Skeletal muscle cell (primary cell): ENCODE data around the gene GOLGA3.
"Not testable (repeated sequence)": the region's sequence is repeated elsewhere in the genome, so short reads cannot be mapped to it uniquely, and the experiment has no call there.

Experiments
- DNase-seq: peaks from one replicate; pipeline ENCODE4 v3.0.0-alpha.2; 2010; ENCODE audit warnings: low read depth
- H3K4me3 ChIP-seq: 2 replicates; pipeline ENCODE4 v1.5.1; 2011; ENCODE audit warnings: low read depth, mild to moderate bottlenecking, control low read depth, low read length, moderate library complexity

Gene GOLGA3

DNA sequence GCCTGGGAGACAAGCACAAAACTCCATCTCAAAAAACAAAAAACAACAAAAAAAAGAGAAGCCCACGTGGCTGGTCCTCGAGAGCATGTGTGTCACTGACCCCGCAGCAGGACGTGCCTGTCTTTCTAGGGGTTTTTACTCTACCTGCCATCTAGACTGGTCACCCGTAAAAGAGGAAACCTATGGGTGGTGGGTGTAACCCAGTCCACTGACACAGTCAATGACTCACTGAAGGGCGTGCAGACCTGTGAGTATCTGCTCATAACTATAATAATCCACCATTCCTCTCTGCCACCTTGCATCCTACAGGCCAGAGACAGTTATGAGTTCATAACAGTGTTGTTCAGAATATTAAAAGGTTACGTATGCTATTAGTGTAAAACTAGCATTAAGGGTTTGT is 4.6 kb downstream of the GOLGA3 start:
- H3K4me3 ChIP-seq: no peak overlapping the region
- DNase-seq: no peak

DNA sequence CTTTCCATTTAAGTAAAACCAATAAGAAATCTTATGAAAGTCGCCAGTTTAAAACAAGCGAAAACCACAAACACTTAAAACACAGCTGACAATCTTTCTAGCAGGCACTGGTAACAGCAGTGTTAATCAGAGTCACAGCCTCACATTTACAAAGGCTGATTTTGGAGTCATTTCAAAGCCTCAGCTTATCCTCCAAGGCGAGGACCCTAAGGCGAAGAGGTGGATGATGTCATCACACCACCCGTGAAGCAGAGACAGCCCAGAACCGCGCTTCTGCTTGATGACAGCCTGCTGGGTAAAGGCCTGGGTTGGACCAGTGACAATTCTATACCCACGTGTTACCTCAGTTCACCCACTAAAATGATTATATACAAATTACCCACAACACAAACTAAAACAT is 10.1 kb downstream of the GOLGA3 start:
- H3K4me3 ChIP-seq: no peak overlapping the region
- no peak for DNase-seq

DNA sequence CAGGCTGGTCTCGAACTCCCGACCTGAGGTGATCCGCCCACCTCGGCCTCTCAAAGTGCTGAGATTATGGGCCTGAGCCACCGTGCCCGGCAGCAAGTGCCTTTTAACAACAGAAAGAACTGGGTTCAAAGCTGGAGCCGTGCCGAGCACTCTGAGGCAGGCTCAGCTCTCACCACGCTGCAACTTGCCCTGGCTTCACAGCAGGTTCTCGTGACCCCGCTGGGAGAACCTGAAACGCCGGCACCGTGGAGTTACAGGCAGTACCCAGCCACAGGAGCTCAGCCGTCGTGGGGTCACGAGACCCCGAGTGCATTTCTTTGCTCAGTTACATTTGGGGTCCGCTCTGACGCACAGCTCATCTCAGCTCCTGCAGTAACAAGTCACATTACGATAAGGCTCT is 14.4 kb downstream of the GOLGA3 start:
- H3K4me3 ChIP-seq: no peak overlapping the region
- DNase-seq: no peak

DNA sequence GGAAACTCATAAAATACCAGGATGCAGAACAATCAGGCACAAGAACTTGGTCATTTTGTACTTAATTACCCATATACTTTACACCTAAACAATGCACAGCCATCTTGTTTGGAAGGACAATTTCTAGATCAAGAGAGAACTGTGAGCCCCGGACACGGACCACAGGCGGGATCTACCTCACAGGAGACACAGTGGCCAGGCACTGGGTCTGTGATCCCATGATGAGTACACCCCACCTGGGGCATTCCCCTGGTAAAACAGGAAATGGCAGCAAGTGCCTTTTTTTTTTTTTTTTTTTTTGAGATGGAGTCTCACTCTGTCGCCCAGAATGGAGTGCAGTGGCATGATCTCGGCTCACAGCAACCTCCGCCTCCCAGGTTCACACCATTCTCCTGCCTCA is 15.2 kb downstream of the GOLGA3 start:
- H3K4me3 ChIP-seq: no peak overlapping the region
- DNase-seq: no peak

DNA sequence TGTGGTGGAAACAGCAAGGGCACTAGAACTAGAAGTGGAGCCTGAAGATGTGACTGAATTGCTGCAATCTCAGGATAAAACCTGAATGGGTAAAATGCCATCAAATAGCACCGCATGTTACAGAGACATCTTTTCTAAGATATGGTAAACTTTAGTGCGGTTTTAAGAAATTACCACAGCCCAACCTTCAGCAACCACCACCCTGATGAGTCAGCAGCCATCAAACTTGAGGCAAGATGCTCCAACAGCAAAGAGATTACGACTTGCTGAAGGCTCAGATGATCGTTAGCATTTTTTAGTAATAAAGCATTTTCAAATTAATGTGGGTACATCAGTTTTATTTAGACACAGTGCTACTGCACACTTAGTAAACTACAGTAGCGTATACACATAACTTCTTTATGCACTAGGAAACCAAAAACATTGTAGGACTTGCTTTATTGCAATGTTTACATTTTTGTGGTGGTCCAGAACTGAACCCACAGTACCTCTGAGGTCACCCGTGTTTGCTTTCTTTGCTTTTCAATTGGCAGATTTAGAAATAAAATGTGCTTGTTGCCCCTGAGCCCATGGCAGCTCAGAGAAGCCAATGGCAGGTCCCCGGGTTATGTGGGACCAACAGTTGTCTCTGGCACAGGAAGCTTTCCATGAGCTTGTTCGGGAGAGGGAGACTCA is 15.9 kb downstream of the GOLGA3 start:
- DNase-seq: no peak
- H3K4me3 ChIP-seq: no peak overlapping the region

DNA sequence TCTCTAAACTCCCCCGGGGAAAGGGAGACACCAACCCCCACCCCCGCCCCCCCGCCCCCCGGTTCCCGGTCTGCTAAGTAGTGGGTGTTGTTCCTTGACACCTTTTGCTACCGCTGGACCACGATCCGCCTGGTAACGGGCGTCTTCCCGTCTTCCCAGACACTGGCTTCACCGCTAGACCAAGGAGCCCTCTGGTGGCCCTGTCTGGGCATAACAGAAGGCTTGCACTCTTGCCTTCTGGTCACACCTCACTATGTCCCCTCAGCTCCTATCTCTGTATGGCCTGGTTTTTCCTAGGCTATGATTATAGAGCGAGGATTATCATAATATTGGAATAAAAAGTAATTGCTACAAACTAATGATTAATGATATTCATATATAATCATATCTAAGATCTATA is 19.3 kb downstream of the GOLGA3 start:
- H3K4me3 ChIP-seq, DNase-seq: not testable (repeated sequence)

DNA sequence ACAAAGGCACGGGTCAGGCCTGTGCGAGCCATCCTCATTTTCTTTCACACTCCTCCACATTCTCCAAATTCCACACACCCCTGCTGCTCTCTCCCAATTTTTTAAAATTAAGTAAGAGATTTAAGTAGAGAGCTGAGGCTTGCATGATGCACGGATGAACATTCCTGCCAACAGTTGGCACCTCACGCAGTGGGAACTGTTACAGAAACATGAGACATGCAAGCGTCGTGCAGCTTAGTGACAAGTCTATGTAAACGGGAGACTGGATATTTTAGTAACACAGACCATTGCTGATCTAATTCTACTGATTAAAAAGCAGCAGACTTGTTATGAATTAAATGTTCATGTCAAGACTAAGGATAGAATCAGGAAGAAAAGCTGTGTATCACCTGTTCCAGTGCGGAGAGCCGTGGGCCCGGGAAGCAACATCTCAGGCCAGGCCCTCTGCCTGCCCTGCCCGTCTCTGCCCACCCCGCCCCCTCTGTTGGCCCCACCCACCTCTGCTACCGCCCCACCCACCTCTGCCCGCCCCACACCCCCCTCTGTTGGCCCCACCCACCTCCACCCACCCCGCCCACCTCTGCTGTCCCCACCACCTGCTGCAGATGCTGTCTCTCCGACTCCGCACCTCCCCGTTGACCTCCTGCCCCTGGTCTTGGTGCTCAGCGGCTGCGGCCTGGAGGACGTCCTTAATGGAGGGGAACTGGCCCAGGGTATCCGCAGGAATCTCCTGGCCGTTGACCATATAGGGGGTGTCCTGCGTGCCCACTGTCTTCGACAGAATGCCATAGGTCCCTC is 21.2 kb downstream of the GOLGA3 start:
- DNase-seq: no peak
- no peak overlapping the region for H3K4me3 ChIP-seq

DNA sequence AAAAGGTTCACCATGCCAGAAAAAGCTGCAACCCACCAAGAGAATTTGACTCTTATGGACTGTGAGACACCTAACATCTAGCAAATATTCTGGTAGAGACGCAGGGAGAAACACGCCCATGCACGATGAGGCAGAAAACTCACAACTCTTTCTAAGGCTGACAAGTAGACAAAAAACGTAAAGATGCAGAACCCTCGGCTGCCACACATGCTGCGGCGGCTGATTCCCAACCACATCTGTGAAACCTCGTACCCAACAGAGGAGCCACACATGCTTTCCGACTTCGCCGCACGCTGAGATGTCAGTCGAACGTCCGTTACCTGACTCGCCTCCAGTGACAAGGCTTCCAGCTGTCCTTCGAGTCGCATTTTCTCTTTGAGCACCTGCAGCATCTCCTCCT is 21.8 kb downstream of the GOLGA3 start:
- no peak overlapping the region for H3K4me3 ChIP-seq
- no peak for DNase-seq

DNA sequence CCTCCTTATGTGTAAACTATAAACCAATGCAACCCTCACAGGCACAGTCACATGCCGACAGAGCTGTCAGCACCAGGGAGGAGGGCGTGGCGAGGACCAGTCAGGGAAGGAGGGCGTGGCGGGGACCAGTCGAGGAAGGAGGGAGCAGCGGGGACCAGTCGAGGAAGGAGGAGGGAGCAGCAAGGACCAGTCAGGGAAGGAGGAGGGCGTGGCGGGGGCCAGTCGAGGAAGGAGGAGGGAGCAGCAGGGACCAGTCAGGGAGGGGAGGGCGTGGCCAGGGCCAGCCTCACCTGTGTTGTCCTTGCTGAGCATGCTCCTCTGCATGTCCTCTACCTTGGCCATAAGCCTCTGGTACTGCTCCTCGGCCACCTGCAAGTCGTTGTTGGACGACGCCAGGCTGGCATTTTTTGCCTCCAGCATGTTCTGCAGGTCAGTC is 24.2 kb downstream of the GOLGA3 start:
- no peak overlapping the region for H3K4me3 ChIP-seq
- no peak for DNase-seq

DNA sequence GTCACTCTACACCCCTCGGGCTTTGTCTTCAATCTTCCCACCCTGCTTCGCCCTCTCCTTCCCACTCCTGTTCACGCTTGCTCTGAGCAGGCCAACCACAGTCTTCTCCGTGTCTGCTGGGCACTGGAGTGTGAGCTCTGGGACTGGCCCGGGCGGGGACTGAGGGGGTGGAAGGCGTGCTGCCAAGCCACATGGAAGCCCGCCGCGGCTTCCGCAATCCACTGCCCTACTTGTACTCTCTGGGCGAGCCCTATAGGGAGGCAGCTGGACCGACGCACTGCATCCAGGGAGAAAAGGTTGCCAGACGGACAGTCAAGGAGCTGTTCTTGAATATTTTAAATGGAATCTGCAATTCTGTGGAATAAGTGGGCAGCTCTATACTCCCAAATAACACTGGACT is 24.8 kb downstream of the GOLGA3 start:
- no peak for DNase-seq
- H3K4me3 ChIP-seq: no peak overlapping the region

DNA sequence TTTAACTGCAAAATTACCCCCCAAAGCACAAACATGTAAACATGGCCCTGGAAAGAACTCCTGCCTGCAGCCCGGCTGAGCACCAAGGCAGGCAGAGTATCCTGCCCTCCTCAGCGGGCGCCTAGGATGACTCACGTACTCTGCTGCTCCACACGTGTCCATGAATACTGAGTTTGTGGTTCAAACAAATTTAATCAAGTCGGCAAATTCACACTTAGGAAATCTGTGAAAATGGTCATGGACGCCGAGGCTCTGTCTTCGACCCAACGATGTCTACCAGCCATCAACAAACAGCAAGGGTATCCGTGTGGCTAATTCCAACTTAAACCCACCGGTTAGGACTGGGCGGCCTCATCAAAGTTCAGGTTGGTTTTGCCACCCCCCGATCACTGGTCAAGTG is 25.5 kb downstream of the GOLGA3 start:
- no peak for DNase-seq
- H3K4me3 ChIP-seq: no peak overlapping the region

DNA sequence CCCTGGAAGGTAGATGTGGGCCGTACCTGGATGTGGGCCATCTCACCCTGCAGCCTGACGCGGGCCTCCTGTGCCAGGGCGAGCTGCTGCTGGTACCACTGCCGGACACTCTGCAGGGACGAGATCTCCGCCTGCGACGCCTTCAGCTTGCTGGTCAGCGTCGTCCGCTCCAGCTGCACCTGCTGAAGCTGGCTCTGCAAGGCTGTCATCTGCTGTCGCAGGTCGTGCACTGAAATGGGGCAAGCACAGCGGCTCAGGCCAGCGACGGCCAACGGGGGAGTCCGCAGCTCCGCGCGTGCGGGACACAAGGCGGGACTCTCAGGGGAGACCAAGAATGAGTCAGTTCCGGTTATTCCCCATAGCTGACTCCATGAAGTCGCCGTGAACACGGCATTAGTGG is 26.9 kb downstream of the GOLGA3 start:
- no peak overlapping the region for H3K4me3 ChIP-seq
- no peak for DNase-seq

DNA sequence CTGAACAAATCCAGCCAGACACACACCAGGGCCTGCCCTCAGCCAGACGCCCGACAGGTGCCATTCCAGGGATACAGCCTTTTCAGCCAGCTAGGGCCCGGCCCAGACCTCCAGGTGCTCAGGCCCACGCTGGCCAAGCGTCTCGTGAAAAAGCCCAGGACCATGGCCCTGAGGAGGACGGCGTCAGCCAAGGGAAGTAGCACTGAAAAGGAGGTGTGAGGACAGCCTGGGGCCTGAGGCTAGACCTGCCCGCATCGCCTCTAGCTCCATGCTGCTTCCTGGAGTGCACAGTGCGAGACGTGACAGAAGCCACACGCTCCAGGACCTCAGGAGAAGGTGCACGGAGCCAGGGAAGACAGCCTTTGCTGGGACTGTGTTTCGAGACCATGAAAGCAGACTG is 29.8 kb downstream of the GOLGA3 start:
- H3K4me3 ChIP-seq: no peak overlapping the region
- no peak for DNase-seq

DNA sequence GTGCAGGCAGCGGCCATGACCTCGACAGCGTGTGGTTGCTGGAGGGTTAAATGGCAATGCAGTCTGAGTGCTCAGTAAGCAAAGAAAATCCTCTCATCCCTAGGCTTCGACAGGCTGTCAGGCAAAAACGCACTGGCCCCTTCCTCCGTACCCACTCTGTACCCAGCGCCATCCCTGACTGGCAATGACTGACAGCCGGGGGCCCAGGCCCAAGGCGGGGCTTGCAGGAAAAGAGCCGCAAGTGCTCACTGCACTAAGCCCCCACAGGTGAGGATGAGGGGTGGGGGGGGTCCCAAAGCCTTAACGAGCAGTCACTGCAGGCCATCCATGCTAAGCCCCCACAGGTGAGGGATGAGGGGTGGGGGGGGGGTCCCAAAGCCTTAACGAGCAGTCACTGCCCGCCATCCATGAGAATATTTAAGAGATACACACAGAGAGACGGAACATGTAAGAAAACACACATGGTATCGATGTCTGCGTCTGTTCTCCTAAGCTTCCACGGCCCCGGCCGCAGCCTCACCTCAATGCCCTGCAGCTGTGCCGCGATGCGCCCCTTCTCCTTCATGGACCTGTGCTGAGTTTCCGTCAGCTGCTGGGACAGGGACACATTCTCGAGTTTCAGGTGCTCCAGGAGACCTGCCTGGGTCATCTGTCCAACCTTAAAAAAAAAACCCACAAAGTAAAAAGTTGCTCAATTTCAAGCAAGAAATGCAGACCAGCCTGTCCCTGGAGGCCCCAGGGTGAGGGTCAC is 30.7 kb downstream of the GOLGA3 start:
- DNase-seq: no peak

DNA sequence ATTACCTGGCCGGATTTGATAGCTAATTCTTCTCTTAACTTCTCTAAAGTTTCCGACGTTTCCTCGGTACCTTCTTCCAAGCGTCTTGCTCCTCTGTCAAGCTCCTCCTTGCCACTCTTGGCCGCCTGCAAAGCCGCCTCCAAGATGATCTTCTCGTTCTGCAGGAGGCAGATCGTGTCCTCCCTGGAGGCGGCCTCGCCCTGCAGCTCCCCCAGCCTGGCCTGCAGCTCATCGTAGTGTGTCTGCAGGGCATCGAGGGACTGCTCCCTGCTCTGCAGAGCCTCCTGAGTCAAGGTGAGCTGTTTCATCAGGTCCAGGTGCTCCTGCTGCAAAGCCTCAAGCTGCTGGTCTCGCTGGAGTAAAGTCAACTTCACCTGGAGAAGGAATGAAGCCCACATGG is 32.8 kb downstream of the GOLGA3 start:
- no peak overlapping the region for H3K4me3 ChIP-seq
- DNase-seq: no peak

More for the DNA sequence above, 30.7 kb downstream of the GOLGA3 start:
- no peak overlapping the region for H3K4me3 ChIP-seq

DNA sequence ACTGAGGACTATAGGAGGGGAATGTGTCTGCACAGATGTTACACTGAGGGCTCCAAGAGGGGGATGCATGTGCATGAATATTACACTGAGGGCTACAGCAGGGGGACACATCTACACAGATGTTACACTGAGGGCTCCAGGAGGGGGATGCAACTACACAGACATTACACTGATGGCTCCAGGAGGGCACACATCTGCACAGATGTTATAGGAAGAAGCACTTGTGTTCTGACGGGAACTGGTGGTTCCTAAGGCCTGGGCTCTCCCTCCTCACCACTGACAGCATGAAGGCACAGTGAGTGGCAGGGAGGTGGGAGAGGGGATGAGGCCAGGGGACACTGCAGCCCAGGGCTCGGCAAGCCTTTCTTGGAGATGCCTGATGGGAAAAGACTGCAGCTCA is 36.7 kb downstream of the GOLGA3 start:
- H3K4me3 ChIP-seq, DNase-seq: not testable (repeated sequence)

DNA sequence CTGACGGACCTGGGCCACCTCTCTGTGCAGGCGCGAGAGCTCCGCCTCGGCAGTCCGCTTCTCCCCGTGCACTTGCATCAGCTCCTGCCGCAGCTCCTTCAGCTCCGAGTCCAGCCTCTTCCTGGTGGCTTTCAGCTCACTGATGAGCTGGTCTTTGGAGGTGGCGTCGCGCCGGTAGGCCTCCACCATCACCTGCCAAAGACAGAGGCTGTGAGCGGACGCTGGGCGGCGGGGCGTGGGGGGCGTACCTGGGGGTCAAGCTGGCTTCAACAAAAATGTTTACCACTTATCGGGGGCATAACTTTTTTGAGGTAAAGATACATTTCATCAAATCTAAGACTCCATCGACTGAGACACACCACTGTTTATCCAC is 39.6 kb downstream of the GOLGA3 start:
- DNase-seq: no peak
- no peak overlapping the region for H3K4me3 ChIP-seq

DNA sequence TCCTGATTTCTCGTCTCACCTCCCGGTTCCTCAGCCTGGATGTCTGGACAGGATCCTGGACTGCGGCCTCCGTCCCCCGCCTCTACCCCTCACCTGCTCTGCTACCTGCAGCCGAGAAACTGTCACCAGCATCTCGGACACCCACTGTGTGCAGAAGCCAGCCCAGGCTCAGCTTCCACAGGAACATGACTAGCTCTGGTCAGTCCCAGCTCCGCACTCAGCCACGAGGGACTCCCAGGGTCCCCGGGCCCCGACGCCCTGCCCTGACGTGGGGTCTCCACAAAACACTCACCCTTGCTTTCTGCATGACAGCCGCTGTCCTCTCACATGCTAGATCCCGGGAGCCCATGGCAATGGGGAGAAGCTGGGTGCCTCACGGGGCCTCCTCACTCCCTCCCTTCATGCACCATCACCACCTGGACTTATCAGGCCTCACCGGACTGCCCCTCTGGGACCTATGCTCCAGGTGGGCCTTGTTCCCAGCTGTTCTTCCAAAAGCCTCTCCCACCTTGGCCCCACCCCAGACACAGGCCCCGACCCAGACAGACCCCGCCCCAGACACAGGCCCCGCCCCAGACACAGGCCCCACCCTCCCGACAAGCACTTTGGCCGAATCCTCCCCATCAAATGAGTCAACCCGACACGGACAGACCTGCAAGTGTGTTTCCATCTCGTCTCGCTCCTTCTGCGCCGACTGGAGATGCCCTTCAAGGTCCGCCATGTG is 40.1 kb downstream of the GOLGA3 start:
- no peak for DNase-seq
- no peak overlapping the region for H3K4me3 ChIP-seq

DNA sequence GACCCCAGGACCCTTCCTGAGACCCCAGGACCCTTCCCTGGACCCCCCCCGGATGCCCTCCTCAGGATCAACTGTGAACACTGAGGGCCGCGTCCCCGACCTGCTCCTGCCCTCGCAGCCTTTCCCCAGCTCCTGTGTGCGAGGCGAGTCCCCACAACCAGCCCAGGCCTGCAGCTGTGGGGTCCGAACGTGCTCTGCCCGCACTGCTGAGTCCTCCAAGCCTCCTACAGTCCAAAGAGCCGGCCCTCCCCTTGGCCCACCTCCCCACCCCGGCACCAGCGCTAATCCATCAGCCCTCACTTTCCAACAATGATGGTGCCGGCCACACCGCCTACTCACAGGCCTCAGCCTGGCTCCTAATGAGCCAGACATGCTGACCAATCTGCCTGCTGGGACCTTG is 40.8 kb downstream of the GOLGA3 start:
- H3K4me3 ChIP-seq: no peak overlapping the region
- DNase-seq: no peak

DNA sequence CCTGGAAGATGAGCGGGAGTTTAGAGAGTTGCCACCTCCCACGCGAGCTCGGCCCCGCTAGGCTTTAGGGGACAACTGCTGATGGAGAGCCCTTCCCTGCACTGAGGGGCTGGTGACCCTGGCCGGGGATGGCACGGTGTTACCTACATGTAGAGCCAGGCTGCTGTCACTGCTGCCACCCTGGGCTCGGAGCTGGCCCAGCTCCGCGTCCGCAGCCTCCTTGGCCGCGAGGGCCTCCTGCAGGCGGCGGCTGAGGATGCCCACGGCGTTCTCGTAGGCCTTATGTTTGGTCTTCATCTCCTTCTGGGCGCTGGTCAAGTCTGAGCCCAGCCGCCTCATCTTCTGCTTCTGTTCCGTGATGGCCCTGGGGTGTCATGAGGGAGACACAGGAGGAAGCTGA is 42.5 kb downstream of the GOLGA3 start:
- no peak for DNase-seq
- no peak overlapping the region for H3K4me3 ChIP-seq
